GM21447 (cell line): ENCODE measurements around the gene DMRTA1.
"Not testable (repeated sequence)": the region's sequence is repeated elsewhere in the genome, so short reads cannot be mapped to it uniquely, and the experiment has no call there.

Experiments used
- ATAC-seq: cut with Tn5 transposase; IDR thresholded peaks from one replicate; pipeline ENCODE4 v1.9.1; 2021; ENCODE audit not compliant: unreplicated experiment

The DMRTA1 gene

GRCh38 chr9:22455181-22455580, 8.6 kb downstream of the DMRTA1 start:
- no peak for ATAC-seq

DNA sequence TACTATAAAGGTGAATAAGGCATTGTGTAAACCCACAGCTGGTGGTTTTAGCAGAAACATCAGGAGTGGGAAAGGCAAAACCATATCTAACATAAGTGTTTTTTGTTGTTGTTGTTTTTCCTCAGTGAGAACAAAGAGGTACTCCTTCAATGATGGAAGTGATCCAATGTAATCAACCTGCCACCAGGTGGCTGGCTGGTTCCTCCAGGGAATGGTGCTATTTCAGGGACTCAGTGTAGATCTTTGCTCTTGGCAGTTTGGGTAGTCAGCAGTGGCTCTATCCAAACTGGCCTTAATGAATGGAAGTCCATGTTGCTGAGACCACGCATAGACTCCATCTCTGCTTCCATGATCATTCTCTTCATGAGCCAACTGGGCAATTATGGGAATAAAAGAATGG, 10.8 kb downstream of the DMRTA1 start:
- ATAC-seq, result no peak

DNA sequence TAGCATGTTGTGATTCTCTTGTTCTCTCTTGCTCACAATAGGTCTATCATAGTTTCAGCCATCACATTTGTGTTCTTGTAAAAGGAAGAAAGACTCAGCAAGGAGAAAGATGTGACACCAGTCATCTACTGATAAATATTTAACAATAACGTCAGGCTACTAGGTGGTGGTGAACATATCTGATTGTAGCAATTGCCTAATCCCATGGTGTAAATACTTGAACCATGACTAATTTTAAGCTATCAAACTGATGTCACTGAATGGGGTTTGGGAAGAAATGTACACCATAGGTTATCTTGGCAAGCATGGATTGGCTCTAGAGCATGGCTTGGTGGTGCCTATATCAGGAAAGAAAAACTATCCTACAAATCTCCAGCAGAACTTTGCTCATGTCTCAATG, 16.6 kb downstream of the DMRTA1 start:
- no peak for ATAC-seq

- peak; percentile 75 for ATAC-seq
Observed at GRCh38 chr9:22469928-22470544, 23.4 kb downstream of the DMRTA1 start.

DNA sequence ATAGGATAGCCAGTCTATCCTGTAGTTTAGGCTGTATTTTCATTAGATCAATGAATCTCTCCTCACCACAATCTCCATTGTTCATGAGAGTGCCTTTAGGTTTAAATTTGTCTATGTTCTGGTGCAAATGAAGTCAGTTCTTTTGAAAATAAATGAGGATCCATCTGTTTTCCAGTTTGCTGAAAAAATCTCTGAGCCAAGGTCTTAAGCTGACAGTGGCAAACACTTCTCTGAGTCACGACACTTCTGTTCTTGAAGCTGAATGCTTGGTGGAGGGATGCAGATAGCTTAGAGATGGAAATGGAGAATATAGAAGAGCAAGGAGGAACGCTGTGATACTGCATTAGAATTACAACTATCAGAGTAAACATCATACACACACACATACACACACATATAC, 34.9 kb downstream of the DMRTA1 start:
- ATAC-seq, result no peak

DNA sequence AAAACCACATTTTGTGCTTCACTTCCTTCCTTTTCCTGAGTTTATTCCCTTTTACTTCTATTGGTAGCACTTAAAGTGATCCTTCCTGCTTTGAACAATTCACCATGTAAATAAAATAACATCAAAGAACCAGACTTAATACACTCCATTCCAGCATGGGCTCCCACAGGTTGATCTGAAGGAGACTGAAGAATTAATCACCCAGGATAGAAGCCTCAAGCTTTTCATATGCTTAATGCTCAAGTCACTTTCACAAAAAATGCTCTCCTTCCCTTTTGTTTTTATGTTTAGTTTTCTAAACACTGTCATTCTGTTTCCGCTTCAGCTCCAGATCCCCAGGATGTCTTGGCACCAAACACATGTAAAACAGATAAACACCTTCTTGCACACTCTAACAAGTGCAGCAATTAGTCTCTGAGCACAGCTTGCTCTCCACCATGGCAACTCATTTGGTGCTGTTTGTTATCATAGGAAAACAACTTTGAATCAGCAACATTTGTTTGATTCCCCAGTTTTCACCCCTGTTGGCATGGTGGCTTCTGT, 37.0 kb downstream of the DMRTA1 start:
- ATAC-seq, result no peak

DNA sequence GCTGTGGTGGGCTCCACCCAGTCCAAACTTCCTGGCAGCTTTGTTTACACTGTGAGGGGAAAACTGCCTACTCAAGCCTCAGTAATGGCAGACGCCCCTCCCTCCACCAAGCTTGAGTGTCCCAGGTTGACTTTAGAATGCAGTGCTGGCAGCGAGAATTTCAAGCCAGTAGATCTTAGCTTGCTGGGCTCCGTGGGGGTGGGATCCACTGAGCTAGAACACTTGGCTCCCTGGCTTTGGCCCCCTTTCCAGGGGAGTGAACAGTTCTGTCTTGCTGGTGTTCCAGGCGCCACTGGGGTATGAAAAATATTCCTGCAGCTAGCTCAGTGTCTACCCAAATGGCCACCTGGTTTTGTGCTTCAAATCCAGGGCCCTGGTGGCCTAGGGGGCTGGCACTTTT, 49.6 kb downstream of the DMRTA1 start:
- not testable (repeated sequence) for ATAC-seq
